Mesendoderm (in vitro differentiated cells): ENCODE data around the gene ACACB.

Experiments used
- DNase-seq: peaks from one replicate; pipeline ENCODE4 v3.0.0; 2013
- H2AK5ac ChIP-seq: 2 replicates; pipeline ENCODE4 v1.6.1; 2013; ENCODE audit warnings: low read length, inconsistent platforms
- H2BK120ac ChIP-seq: 2 replicates; pipeline ENCODE4 v1.6.1; 2013; ENCODE audit warnings: low read depth, mild to moderate bottlenecking, low read length, moderate library complexity, mixed read lengths
- H2BK15ac ChIP-seq: replicated peaks from 2 replicates; pipeline ENCODE4 v1.6.1; 2013; ENCODE audit warnings: low read depth, mild to moderate bottlenecking, moderate library complexity
- H2BK5ac ChIP-seq: 2 replicates; pipeline ENCODE4 v1.6.1; 2013; ENCODE audit warnings: low read length, inconsistent platforms
- H3K18ac ChIP-seq: 2 replicates; pipeline ENCODE4 v1.6.1; 2013; ENCODE audit warnings: mild to moderate bottlenecking, low read length, mixed read lengths
- H3K23ac ChIP-seq: one replicate; pipeline ENCODE4 v1.6.1; 2013; ENCODE audit warnings: low read length
- H3K27ac ChIP-seq: 2 replicates; pipeline ENCODE4 v1.5.1; 2013; ENCODE audit warnings: low read depth, mild to moderate bottlenecking, inconsistent platforms, low read length, moderate library complexity
- H3K27me3 ChIP-seq: 2 replicates; pipeline ENCODE4 v1.6.1; 2013; ENCODE audit warnings: low read length, control low read depth, mild to moderate bottlenecking, inconsistent platforms; ENCODE audit not compliant: insufficient read depth, poor library complexity
- H3K36me3 ChIP-seq: 2 replicates; pipeline ENCODE4 v1.6.1; 2013; ENCODE audit warnings: low read length, inconsistent platforms; ENCODE audit not compliant: control insufficient read depth, insufficient read depth
- H3K4ac ChIP-seq: one replicate; pipeline ENCODE4 v1.6.1; 2013; ENCODE audit warnings: low read depth, mild to moderate bottlenecking, low read length, moderate library complexity
- H3K4me1 ChIP-seq: 2 replicates; pipeline ENCODE4 v1.6.1; 2013; ENCODE audit warnings: low read depth, low read length, inconsistent platforms; ENCODE audit not compliant: control insufficient read depth
- H3K4me2 ChIP-seq: 2 replicates; pipeline ENCODE4 v1.6.1; 2013; ENCODE audit warnings: low read length
- H3K4me3 ChIP-seq: 2 replicates; pipeline ENCODE4 v1.5.1; 2013; ENCODE audit warnings: mild to moderate bottlenecking, low read length
- H3K56ac ChIP-seq: one replicate; pipeline ENCODE4 v1.6.1; 2013; ENCODE audit warnings: low read length
- H3K79me1 ChIP-seq: 2 replicates; pipeline ENCODE4 v1.6.1; 2013; ENCODE audit warnings: low read length, inconsistent platforms
- H3K79me2 ChIP-seq: 2 replicates; pipeline ENCODE4 v1.6.1; 2013; ENCODE audit warnings: mild to moderate bottlenecking, low read length; ENCODE audit not compliant: control insufficient read depth, insufficient read depth
- H3K9ac ChIP-seq: 2 replicates; pipeline ENCODE4 v1.6.1; 2013; ENCODE audit warnings: low read length, inconsistent platforms
- H4K5ac ChIP-seq: one replicate; pipeline ENCODE4 v1.6.1; 2013; ENCODE audit warnings: low read length
- H4K8ac ChIP-seq: one replicate; pipeline ENCODE4 v1.6.1; 2013; ENCODE audit warnings: low read depth, mild to moderate bottlenecking, control low read depth, low read length, moderate library complexity
- WGBS: extraction: QIAGEN DNeasy Blood & Tissue Kit; methylation state at CpG from one replicate; pipeline ENCODE4 v1.1.7; 2013; ENCODE audit warnings: low lambda C conversion rate, missing lambda C conversion rate; ENCODE audit not compliant: insufficient coverage; ENCODE audit errors: extremely low coverage; 5-methylcytosine and 5-hydroxymethylcytosine counted together

ACACB gene

GRCh38 chr12:109291117-109291516, 174.7 kb downstream of the ACACB start:
- Histone ChIP-seq H2AK5ac (no peak overlapping the region), H3K4ac (no peak overlapping the region), H2BK15ac (no peak overlapping the region), H4K5ac (no peak overlapping the region), H3K23ac (no peak overlapping the region), H2BK120ac (no peak overlapping the region), H3K4me1 (peaks cover 2% of the 10 kb centered on the region), H3K18ac (no peak overlapping the region), H4K8ac (no peak overlapping the region), H3K9ac (peak overlapping the region; percentile 5), H3K79me2 (no peaks in the 10 kb centered on the region), H3K79me1 (no peaks in the 10 kb centered on the region), H3K4me3 (no peak overlapping the region), H3K4me2 (peak overlapping the region; percentile 52), H3K27me3 (no peaks in the 10 kb centered on the region), H3K36me3 (no peaks in the 10 kb centered on the region), H3K56ac (peak overlapping the region; percentile 79), H2BK5ac (no peak overlapping the region), H3K27ac (no peak overlapping the region)
- no CpG with 5 or more reads among the region's 15 CpGs for WGBS
- no peak for DNase-seq

GRCh38 chr12:109291521-109292341, 175.3 kb downstream of the ACACB start:
- peak overlapping the region; percentile 5 for H3K9ac ChIP-seq
- no peak overlapping the region for H3K18ac ChIP-seq
- H3K27me3 ChIP-seq: no peaks in the 10 kb centered on the region
- peak overlapping the region; percentile 85 for H3K56ac ChIP-seq
- no peak overlapping the region for H2BK120ac ChIP-seq
- no peak overlapping the region for H3K27ac ChIP-seq
- peak overlapping the region; percentile 52 for H3K4me2 ChIP-seq
- DNase-seq: peak; percentile 96
- no peak overlapping the region for H3K4me3 ChIP-seq
- H3K79me1 ChIP-seq: no peaks in the 10 kb centered on the region
- no peak overlapping the region for H2BK15ac ChIP-seq
- no CpG with 5 or more reads among the region's 31 CpGs for WGBS
- H3K79me2 ChIP-seq: no peaks in the 10 kb centered on the region
- H3K23ac ChIP-seq: peak overlapping the region; percentile 24
- peaks cover 2% of the 10 kb centered on the region for H3K4me1 ChIP-seq
- H2BK5ac ChIP-seq: no peak overlapping the region
- no peak overlapping the region for H2AK5ac ChIP-seq
- H3K4ac ChIP-seq: no peak overlapping the region
- H4K8ac ChIP-seq: no peak overlapping the region
- H4K5ac ChIP-seq: no peak overlapping the region
- no peaks in the 10 kb centered on the region for H3K36me3 ChIP-seq

- no peak overlapping the region for H4K8ac ChIP-seq
- no peaks in the 10 kb centered on the region for H3K79me2 ChIP-seq
- H2BK120ac ChIP-seq: no peak overlapping the region
- no peaks in the 10 kb centered on the region for H3K27me3 ChIP-seq
- H3K56ac ChIP-seq: peak overlapping the region; percentile 85
- no peak overlapping the region for H3K4ac ChIP-seq
- H4K5ac ChIP-seq: no peak overlapping the region
- H3K4me2 ChIP-seq: no peak overlapping the region
- no peak overlapping the region for H2AK5ac ChIP-seq
- no peak overlapping the region for H2BK5ac ChIP-seq
- H3K18ac ChIP-seq: no peak overlapping the region
- no CpG with 5 or more reads among the region's 5 CpGs for WGBS
- H3K23ac ChIP-seq: no peak overlapping the region
- H3K36me3 ChIP-seq: no peaks in the 10 kb centered on the region
- no peak for DNase-seq
- no peak overlapping the region for H3K4me3 ChIP-seq
- no peak overlapping the region for H3K27ac ChIP-seq
- no peaks in the 10 kb centered on the region for H3K79me1 ChIP-seq
- H3K4me1 ChIP-seq: peaks cover 2% of the 10 kb centered on the region
- H3K9ac ChIP-seq: no peak overlapping the region
- H2BK15ac ChIP-seq: no peak overlapping the region
Observed at GRCh38 chr12:109292342-109292711, 175.9 kb downstream of the ACACB start.

GRCh38 chr12:109293106-109293505, 176.7 kb downstream of the ACACB start:
- WGBS: no CpG with 5 or more reads among the region's 3 CpGs
- no peak overlapping the region for H3K4me3 ChIP-seq
- no peak overlapping the region for H3K9ac ChIP-seq
- H3K27me3 ChIP-seq: no peaks in the 10 kb centered on the region
- H3K56ac ChIP-seq: no peak overlapping the region
- no peak overlapping the region for H2BK5ac ChIP-seq
- no peak overlapping the region for H4K5ac ChIP-seq
- H3K79me2 ChIP-seq: no peaks in the 10 kb centered on the region
- no peak overlapping the region for H3K27ac ChIP-seq
- no peak overlapping the region for H2AK5ac ChIP-seq
- H3K36me3 ChIP-seq: no peaks in the 10 kb centered on the region
- no peak overlapping the region for H3K4me2 ChIP-seq
- H2BK120ac ChIP-seq: no peak overlapping the region
- H3K18ac ChIP-seq: no peak overlapping the region
- no peak overlapping the region for H2BK15ac ChIP-seq
- H3K4ac ChIP-seq: no peak overlapping the region
- no peaks in the 10 kb centered on the region for H3K79me1 ChIP-seq
- peaks cover 2% of the 10 kb centered on the region for H3K4me1 ChIP-seq
- no peak for DNase-seq
- no peak overlapping the region for H4K8ac ChIP-seq
- H3K23ac ChIP-seq: no peak overlapping the region

- Histone ChIP-seq H2BK15ac (no peak overlapping the region), H3K9ac (no peak overlapping the region), H4K5ac (no peak overlapping the region), H3K4me2 (no peak overlapping the region), H3K4ac (no peak overlapping the region), H4K8ac (no peak overlapping the region), H3K18ac (no peak overlapping the region), H2BK120ac (no peak overlapping the region), H3K27ac (no peak overlapping the region), H3K4me1 (peaks cover 2% of the 10 kb centered on the region), H3K56ac (no peak overlapping the region), H2BK5ac (no peak overlapping the region), H3K36me3 (no peaks in the 10 kb centered on the region), H3K27me3 (no peaks in the 10 kb centered on the region), H2AK5ac (no peak overlapping the region), H3K4me3 (no peak overlapping the region), H3K79me1 (no peaks in the 10 kb centered on the region), H3K79me2 (no peaks in the 10 kb centered on the region), H3K23ac (no peak overlapping the region)
- no peak for DNase-seq
- WGBS: no CpG with 5 or more reads among the region's 5 CpGs
Observed at GRCh38 chr12:109294286-109294796, 178.0 kb downstream of the ACACB start.
